ENCODE results near the gene PRR22. TPM values are rescaled to one million over a fixed set of nuclear protein-coding genes. Genes with fewer than 3 reads are reported as not detected.

PRR22 gene
- total and polyA plus RNA-seq, 2 experiments from 2014 or later = 0.13 to 2.9 TPM

DNA sequence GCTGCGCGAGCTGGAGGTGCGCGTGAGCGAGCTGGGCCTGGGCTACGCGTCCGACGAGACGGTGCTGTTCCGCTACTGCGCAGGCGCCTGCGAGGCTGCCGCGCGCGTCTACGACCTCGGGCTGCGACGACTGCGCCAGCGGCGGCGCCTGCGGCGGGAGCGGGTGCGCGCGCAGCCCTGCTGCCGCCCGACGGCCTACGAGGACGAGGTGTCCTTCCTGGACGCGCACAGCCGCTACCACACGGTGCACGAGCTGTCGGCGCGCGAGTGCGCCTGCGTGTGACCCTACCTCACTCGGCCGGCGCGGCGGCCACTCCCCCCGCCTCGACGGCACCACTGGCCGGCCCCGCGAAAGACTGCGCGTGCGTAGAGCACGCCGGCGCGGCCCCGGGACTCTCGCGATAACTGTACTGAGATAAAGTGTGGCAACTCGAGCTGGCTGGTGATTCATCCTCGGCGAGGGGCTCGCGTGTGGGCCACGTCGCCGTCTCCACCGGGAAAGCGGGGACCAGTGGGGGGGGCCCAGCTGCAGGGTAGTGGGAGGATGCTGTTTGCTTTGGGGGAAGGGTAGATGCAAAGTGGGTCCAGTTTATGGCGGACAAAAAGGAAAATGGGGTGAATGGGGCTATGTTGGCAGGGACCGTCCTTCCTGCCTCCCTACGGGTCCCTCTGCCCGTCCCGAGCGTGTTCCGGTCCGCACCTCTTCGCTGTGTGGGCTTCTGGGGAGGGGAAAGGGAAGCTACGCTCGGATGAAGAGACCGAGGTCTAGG, 43.5 kb upstream of the PRR22 start:
- WGBS (ENCODE audit: low lambda C conversion rate, missing lambda C conversion rate) = 2% methylated on average over 61 of the region's 91 CpGs
- peak overlapping the region; percentile 96 for H3K27ac ChIP-seq
- TF ChIP-seq, protein P1, sequence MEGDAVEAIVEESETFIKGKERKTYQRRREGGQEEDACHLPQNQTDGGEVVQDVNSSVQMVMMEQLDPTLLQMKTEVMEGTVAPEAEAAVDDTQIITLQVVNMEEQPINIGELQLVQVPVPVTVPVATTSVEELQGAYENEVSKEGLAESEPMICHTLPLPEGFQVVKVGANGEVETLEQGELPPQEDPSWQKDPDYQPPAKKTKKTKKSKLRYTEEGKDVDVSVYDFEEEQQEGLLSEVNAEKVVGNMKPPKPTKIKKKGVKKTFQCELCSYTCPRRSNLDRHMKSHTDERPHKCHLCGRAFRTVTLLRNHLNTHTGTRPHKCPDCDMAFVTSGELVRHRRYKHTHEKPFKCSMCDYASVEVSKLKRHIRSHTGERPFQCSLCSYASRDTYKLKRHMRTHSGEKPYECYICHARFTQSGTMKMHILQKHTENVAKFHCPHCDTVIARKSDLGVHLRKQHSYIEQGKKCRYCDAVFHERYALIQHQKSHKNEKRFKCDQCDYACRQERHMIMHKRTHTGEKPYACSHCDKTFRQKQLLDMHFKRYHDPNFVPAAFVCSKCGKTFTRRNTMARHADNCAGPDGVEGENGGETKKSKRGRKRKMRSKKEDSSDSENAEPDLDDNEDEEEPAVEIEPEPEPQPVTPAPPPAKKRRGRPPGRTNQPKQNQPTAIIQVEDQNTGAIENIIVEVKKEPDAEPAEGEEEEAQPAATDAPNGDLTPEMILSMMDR (IDR thresholded peaks at IDR 0.05; ENCODE audit: poor library complexity) = no peak
- TF ChIP-seq EZH2phosphoT487 (IDR thresholded peaks at IDR 0.05; ENCODE audit: low read depth, severe bottlenecking, unreplicated experiment) = no peak
- H3K27me3 ChIP-seq = no peaks in the 10 kb centered on the region
- no peaks in the 10 kb centered on the region for H3K9me3 ChIP-seq (ENCODE audit: low read depth)
- H4K20me1 ChIP-seq (ENCODE audit: insufficient read depth, poor library complexity, severe bottlenecking) = no peaks in the 10 kb centered on the region
- peak overlapping the region; percentile 61 for H2AFZ ChIP-seq
- no peaks in the 10 kb centered on the region for H3K36me3 ChIP-seq (replicated peaks; ENCODE audit: insufficient read depth, low read depth)
- H3K4me3 ChIP-seq = peak overlapping the region; percentile 52
- H3K4me1 ChIP-seq (ENCODE audit: insufficient read depth) = peaks cover 18% of the 10 kb centered on the region
- DNase-seq (ENCODE audit: low spot score) = peak; percentile 98
- peak overlapping the region; percentile 96 for H3K4me2 ChIP-seq
- H3K79me2 ChIP-seq = no peaks in the 10 kb centered on the region
- no peaks in the 10 kb centered on the region for H3K9me2 ChIP-seq (replicated peaks; ENCODE audit: insufficient read depth)

DNA sequence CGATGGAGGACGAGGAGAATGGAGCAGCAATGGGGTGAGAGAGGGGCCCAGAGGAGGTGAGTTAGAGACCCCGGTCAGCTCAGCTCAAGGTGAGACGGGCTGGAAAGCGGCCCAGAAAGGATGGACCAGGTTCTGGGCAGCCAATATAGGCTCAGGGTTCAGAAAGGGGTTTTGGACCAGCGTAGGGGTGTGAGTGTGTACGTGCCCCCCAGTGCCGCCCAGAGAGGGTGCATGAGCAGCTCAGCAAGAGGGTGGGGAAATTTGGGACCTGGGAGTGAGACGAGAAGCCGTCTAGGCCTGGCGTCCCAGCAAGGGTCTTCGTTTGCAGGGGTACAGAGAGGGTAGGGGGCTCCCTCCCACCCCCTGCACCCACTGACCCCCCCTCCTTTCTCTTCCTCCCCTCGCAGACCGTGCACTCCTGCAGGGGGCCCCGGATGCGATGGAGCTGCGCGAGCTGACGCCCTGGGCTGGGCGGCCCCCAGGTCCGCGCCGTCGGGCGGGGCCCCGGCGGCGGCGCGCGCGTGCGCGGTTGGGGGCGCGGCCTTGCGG, 42.9 kb upstream of the PRR22 start:
- Histone ChIP-seq H4K20me1 (ENCODE audit: insufficient read depth, poor library complexity, severe bottlenecking) (no peaks in the 10 kb centered on the region), H3K27ac (peak overlapping the region; percentile 96), H2AFZ (peak overlapping the region; percentile 40), H3K36me3 (replicated peaks; ENCODE audit: insufficient read depth, low read depth) (no peaks in the 10 kb centered on the region), H3K4me1 (ENCODE audit: insufficient read depth) (peaks cover 18% of the 10 kb centered on the region), H3K4me3 (no peak overlapping the region), H3K9me3 (ENCODE audit: low read depth) (no peaks in the 10 kb centered on the region), H3K4me2 (peak overlapping the region; percentile 96), H3K9me2 (replicated peaks; ENCODE audit: insufficient read depth) (no peaks in the 10 kb centered on the region), H3K79me2 (no peaks in the 10 kb centered on the region), H3K27me3 (no peaks in the 10 kb centered on the region)
- 27% methylated on average over 32 of the region's 37 CpGs for WGBS (ENCODE audit: low lambda C conversion rate, missing lambda C conversion rate)
- no peak for DNase-seq (ENCODE audit: low spot score)
- TF ChIP-seq EZH2 (IDR thresholded peaks at IDR 0.05; ENCODE audit: borderline replicate concordance) = no peak
- TF ChIP-seq EZH2phosphoT487 (IDR thresholded peaks at IDR 0.05; ENCODE audit: low read depth, severe bottlenecking, unreplicated experiment) = no peak
- TF ChIP-seq, protein P1 (IDR thresholded peaks at IDR 0.05; ENCODE audit: poor library complexity) = no peak

DNA sequence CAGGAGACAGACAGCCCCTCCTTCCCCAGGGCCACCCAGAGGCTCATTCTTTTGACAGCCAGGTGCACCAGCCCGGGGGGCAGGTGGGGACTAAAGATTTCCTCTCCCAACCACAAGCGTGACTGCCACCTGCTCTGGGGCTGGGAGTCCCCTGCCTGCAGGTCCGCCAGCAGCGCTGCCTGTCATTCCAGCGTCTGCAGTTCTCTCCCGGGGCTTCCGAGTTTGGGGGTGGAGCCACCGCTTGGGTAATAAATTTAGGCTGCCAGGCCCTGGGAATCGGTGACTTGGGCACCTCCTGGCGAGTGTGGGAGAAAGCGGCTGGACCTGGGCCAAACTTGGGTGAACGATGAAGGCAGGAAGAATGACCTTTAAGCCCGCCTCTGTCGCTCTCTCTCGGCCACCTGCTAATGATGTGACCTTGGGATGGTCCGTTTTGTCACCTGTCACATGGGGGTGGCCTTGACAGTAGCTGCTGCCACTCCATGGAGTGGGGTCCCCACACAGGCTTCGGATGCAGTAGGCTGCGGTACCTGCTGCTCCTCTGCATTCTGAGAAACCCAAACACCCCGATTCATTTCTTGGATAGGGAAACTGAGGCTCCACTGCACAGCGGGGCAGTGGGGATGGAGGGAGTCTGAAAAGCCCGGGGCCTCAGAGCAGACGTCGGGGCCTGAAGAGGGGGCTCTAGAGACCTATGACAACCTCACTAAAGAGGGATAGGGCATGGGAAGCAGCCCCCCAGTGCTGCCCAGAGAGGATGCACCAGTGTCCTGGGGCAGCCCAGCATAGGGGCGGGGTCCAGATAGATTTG, 42.2 kb upstream of the PRR22 start:
- H3K4me2 ChIP-seq = peak overlapping the region; percentile 96
- no peak overlapping the region for H3K4me3 ChIP-seq
- no peaks in the 10 kb centered on the region for H4K20me1 ChIP-seq (ENCODE audit: insufficient read depth, poor library complexity, severe bottlenecking)
- no peaks in the 10 kb centered on the region for H3K79me2 ChIP-seq
- no peak overlapping the region for H2AFZ ChIP-seq
- H3K9me2 ChIP-seq (replicated peaks; ENCODE audit: insufficient read depth) = no peaks in the 10 kb centered on the region
- H3K4me1 ChIP-seq (ENCODE audit: insufficient read depth) = peaks cover 18% of the 10 kb centered on the region
- H3K36me3 ChIP-seq (replicated peaks; ENCODE audit: insufficient read depth, low read depth) = no peaks in the 10 kb centered on the region
- 45% methylated on average over 24 of the region's 24 CpGs for WGBS (ENCODE audit: low lambda C conversion rate, missing lambda C conversion rate)
- H3K9me3 ChIP-seq (ENCODE audit: low read depth) = no peaks in the 10 kb centered on the region
- peak overlapping the region; percentile 48 for H3K27ac ChIP-seq
- H3K27me3 ChIP-seq = no peaks in the 10 kb centered on the region
- TF ChIP-seq EZH2phosphoT487 (IDR thresholded peaks at IDR 0.05; ENCODE audit: low read depth, severe bottlenecking, unreplicated experiment) = no peak
- TF ChIP-seq, protein P1 (IDR thresholded peaks at IDR 0.05; ENCODE audit: poor library complexity) = peak; percentile 13
- peak; percentile 78 for DNase-seq (ENCODE audit: low spot score)

All from hepatocyte (in vitro differentiated cells).